SK-N-SH treated with all-trans-retinoic acid at 6 μM for 48 hours (cell line): Measurements from ENCODE around the gene UQCRC2.
"Not testable (repeated sequence)": the region's sequence is repeated elsewhere in the genome, so short reads cannot be mapped to it uniquely, and the experiment has no call there.

Experiments
- GLIS3 ChIP-seq: fragments of 250-450 bp; sonication (Bioruptor Pico); IDR thresholded peaks from 2 replicates; pipeline ENCODE4 v1.5.0; 2020; ENCODE audit warnings: mild to moderate bottlenecking, moderate library complexity
- ISL1 ChIP-seq: fragments of 250-450 bp; sonication (Bioruptor Pico); IDR thresholded peaks from 2 replicates; pipeline ENCODE4 v2.1.2; 2022; ENCODE audit warnings: mild to moderate bottlenecking, moderate library complexity
- SNAI2 ChIP-seq: fragments of 250-450 bp; sonication (Bioruptor Pico); IDR thresholded peaks from 2 replicates; pipeline ENCODE4 v1.5.0; 2020; ENCODE audit warnings: mild to moderate bottlenecking, moderate library complexity
- TCF4 ChIP-seq: fragments of 250-450 bp; sonication (Bioruptor Pico); IDR thresholded peaks from 2 replicates; pipeline ENCODE4 v1.8.0; 2021; ENCODE audit warnings: mild to moderate bottlenecking, moderate library complexity, borderline replicate concordance
- TOX ChIP-seq: fragments of 250-450 bp; sonication (Bioruptor Pico); IDR thresholded peaks from 2 replicates; pipeline ENCODE4 v1.8.0; 2021; ENCODE audit warnings: mild to moderate bottlenecking, moderate library complexity, borderline replicate concordance
- ZFP30 ChIP-seq: fragments of 450-650 bp; formaldehyde crosslinking; IDR thresholded peaks from 2 replicates; pipeline ENCODE4 v1.5.0; 2022; ENCODE audit warnings: mild to moderate bottlenecking, moderate library complexity
- TF ChIP-seq, protein P1 (sequence below): fragments of 250-450 bp; sonication (Bioruptor Pico); IDR thresholded peaks from 2 replicates; pipeline ENCODE4 v1.8.0; 2020; ENCODE audit warnings: mild to moderate bottlenecking, moderate library complexity, borderline replicate concordance

DNA sequence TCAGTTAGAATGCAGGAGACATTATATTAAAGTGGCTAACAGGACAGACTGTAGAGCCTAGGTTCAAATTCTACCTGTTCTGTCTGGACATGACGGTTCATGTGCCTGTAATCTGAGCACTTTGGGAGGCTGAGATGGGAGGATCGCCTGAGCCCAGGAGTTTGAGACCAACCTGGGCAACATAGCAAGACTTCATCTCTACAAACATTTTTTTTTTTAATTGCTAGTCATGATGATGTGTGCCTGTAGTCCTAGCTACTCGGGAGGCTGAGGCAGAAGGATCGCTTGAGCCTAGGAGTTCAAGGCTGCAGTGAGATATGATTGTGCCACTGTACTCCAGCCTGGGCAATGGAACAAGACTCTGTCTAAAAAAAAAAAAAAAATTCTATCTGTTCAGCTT lies 71.6 kb downstream of the UQCRC2 start:
- not testable (repeated sequence) for TF ChIP-seq SNAI2 (CRISPR knock-in tag); TOX (CRISPR knock-in tag); ZFP30 (CRISPR knock-in tag); TCF4; GLIS3 (CRISPR knock-in tag); ISL1 (CRISPR knock-in tag)
- TF ChIP-seq, protein P1, sequence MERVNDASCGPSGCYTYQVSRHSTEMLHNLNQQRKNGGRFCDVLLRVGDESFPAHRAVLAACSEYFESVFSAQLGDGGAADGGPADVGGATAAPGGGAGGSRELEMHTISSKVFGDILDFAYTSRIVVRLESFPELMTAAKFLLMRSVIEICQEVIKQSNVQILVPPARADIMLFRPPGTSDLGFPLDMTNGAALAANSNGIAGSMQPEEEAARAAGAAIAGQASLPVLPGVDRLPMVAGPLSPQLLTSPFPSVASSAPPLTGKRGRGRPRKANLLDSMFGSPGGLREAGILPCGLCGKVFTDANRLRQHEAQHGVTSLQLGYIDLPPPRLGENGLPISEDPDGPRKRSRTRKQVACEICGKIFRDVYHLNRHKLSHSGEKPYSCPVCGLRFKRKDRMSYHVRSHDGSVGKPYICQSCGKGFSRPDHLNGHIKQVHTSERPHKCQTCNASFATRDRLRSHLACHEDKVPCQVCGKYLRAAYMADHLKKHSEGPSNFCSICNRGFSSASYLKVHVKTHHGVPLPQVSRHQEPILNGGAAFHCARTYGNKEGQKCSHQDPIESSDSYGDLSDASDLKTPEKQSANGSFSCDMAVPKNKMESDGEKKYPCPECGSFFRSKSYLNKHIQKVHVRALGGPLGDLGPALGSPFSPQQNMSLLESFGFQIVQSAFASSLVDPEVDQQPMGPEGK (CRISPR knock-in tag): not testable (repeated sequence)
